Aorta (tissue), 5 donors: ENCODE results near the gene AEN. TPM values are rescaled to one million over a fixed set of nuclear protein-coding genes. Genes with fewer than 3 reads are reported as not detected.
A peak's percentile ranks its signal among the peaks of the same experiment; 100 is the strongest.

Source experiments
- ATAC-seq: fragments of 200-7000 bp; cut with Tn5 transposase; one replicate; pipeline ENCODE4 v1.9.1; 2022; ENCODE audit warnings: moderate library complexity; ENCODE audit not compliant: low FRiP score
- DNase-seq, 2 donors: peaks; one replicate each; pipeline ENCODE4 v3.0.0-alpha.2; 2020
- H3K27ac ChIP-seq, 2 donors: one replicate each; pipeline ENCODE4 v1.5.1; 2013; ENCODE audit warnings: low read length in 2 of 2, mild to moderate bottlenecking in 2 of 2, moderate library complexity in 2 of 2, control low read depth in 1 of 2, inconsistent platforms in 1 of 2, low read depth in 1 of 2
- H3K27me3 ChIP-seq, 2 donors: one replicate each; pipeline ENCODE4 v1.6.1; 2013; ENCODE audit warnings: control low read depth in 1 of 2, low read length in 1 of 2, mild to moderate bottlenecking in 1 of 2, moderate library complexity in 1 of 2; ENCODE audit not compliant: insufficient read depth in 2 of 2, control insufficient read depth in 1 of 2
- H3K36me3 ChIP-seq, 2 donors: one replicate each; pipeline ENCODE4 v1.6.1; 2013; ENCODE audit warnings: control low read depth in 1 of 2, low read length in 1 of 2, mild to moderate bottlenecking in 1 of 2; ENCODE audit not compliant: insufficient read depth in 2 of 2, control insufficient read depth in 1 of 2
- H3K4me1 ChIP-seq, 2 donors: one replicate each; pipeline ENCODE4 v1.6.1; 2013; ENCODE audit warnings: low read length in 2 of 2, control low read depth in 1 of 2, mild to moderate bottlenecking in 1 of 2, moderate library complexity in 1 of 2; ENCODE audit not compliant: insufficient read depth in 2 of 2, control insufficient read depth in 1 of 2
- H3K4me3 ChIP-seq, 2 donors: one replicate each; pipeline ENCODE4 v1.5.1; 2013; ENCODE audit warnings: low read length in 2 of 2, control low read depth in 1 of 2, mild to moderate bottlenecking in 1 of 2
- H3K9me3 ChIP-seq: one replicate; pipeline ENCODE4 v1.6.1; 2013; ENCODE audit warnings: mild to moderate bottlenecking, low read length; ENCODE audit not compliant: control insufficient read depth
- WGBS, 2 donors: extraction: QIAGEN DNeasy Blood & Tissue Kit; methylation state at CpG; one replicate each; pipeline ENCODE4 v1.1.7; 2013; 5-methylcytosine and 5-hydroxymethylcytosine counted together
- intact Hi-C, 2 donors: fragments of 100-400 bp; cut with DNase I; formaldehyde crosslinking; loops; one replicate each; pipeline versions ENCODE4 v1.14.2 to v1.15.0; 2022
- polyA plus RNA-seq, 2 donors: library from polyadenylated mRNA; stranded (reverse); fragments of 200-250 nt; gene quantifications; one replicate each; pipeline ENCODE4 v1.2.3, GENCODE V29; 2013
- total RNA-seq, 2 donors: library from RNA; stranded (reverse); fragmentation: NEBNext Ultra II Directional; extraction: Animal tissue kit (Norgen Biotek cat#: 25700); gene quantifications; one replicate each; pipeline ENCODE4 v1.2.1, GENCODE V29; 2021
- donor health status: healthy with polysubstance abuse.
- donor health status: Bipolar disorder and iron deficiency.
- donor health status: DM: no; HTN: no; CAD: no.
- donor health status: DM: no; HTN: no; CAD: no.
- donor health status: DM: yes; HTN: yes; CAD: no.

The AEN gene
- total and polyA plus RNA-seq, 4 donors, result 7.1 to 22.3 (median 10.3) TPM

DNA sequence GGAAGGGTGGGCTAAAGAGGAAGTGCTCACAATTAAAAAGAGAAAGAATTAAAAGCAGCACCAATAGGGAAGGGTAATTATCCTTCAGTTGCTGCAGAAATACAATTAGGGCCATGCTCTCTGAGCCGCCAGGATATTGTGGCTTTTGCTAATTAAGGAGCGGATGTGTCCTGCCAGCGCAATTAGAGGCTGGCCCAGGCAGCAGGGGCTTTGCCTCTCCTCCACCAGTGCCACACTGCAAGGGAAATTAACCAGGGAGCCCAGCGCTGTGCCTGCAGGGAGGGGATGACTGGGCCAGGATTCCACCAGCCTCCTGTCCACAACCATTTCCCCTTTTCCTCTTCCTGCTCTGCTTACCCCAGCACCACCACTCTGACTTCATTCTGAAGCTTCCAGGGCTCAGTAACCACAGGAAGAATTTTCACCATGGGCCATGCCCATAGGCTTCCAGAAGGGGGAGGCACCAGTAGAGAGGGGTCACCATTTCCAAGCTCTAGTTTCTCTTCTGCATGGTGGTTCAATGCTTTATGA is 10.4 kb upstream of the AEN start:
- DNase-seq (peak in 1 of 2 donors; percentile 49), ATAC-seq (no peak)
- H3K9me3 ChIP-seq, result no peaks in the 10 kb centered on the region
- no peak overlapping the region for H3K27ac ChIP-seq
- no peaks in the 10 kb centered on the region for H3K27me3 ChIP-seq
- H3K4me3 ChIP-seq, result no peak overlapping the region
- 48 to 53% methylated on average over 4 of the region's 4 CpGs for WGBS, 2 donors
- H3K4me1 ChIP-seq, result no peaks in the 10 kb centered on the region
- intact Hi-C loops, result no loop called here
- H3K36me3 ChIP-seq, result no peaks in the 10 kb centered on the region

DNA sequence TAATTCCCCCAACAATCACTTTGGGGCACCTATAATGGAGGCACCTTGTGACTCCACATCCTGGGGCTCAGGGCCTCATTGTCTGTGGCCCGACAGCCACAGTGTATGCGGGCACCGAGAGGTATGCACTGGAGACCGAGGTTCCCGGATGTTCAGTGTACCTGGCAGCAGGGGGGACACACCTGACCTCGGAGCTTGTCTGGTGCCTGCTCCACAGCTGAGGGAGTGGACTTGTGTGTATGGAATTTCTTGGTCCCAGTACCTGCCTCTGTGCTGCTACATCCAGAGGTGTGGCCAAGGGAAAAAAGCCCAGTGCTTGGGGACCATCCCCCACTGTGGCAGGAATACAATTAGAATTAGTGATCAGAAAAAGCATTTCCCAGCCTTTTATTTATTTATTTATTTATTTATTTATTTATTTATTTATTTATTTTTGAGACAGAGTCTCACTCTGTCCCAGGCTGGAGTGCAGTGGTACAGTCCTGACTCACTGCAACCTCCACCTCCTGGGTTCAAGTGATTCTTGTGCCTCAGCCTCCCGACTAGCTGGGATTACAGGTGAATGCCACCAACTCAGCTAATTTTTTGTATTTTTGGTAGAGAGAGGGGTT is 8.8 kb upstream of the AEN start:
- peak; percentile 26 for ATAC-seq
- intact Hi-C loops, result no loop called here

DNA sequence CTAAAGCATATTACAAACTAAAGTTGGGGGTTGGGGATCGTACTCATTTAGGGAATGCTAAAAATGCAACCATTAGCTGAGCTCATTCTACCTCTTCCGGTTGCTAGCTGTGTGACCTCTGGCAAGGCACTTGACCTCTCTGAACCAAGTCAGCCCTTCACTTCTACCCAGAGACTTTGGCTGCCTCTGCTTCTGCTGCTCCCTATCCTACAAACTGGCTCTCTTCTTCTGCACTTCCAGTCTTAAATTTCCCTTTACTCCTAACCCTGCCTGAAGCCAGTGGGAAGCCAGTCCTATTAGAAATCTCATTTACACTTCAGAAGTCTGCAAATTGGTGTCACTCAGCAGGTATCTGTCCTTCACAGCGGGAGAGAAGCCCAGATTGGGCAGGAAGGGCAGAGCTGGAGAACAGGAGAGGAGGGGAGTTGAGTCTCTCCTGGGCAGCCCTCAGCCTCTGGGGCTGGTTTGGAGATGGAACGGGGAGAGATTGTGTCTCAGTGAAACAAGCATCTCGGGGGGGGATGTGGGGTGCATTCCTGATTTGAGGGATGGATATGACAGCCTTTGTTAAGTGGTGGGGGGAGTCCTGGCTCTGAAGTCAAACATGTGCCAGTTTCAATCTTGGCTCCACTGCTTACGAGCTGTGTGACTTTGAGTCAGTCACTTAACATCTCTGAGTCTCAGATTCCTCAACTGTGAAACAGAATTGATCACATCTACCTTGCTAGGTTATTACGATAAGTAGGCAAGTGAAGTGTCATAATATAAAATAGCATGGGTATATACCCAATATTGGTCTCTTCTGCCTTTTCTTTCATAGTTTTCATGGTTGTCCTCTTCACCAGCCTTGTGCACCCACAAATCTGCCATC is 7.8 kb upstream of the AEN start:
- no peaks in the 10 kb centered on the region for H3K27me3 ChIP-seq
- H3K36me3 ChIP-seq, result no peaks in the 10 kb centered on the region
- no peak overlapping the region for H3K27ac ChIP-seq
- no peaks in the 10 kb centered on the region for H3K4me1 ChIP-seq
- DNase-seq (no peak), ATAC-seq (no peak)
- no peak overlapping the region for H3K4me3 ChIP-seq
- no peaks in the 10 kb centered on the region for H3K9me3 ChIP-seq
- intact Hi-C loops, result no loop called here
- WGBS, 2 donors, result 40 to 42% methylated on average over 7 of the region's 7 CpGs

More for the DNA sequence above, 8.8 kb upstream of the AEN start:
- Histone ChIP-seq H3K4me1 (no peaks in the 10 kb centered on the region), H3K36me3 (no peaks in the 10 kb centered on the region), H3K27me3 (no peaks in the 10 kb centered on the region), H3K27ac (no peak overlapping the region), H3K4me3 (no peak overlapping the region), H3K9me3 (no peaks in the 10 kb centered on the region)
- 69 to 71% methylated on average over 7 of the region's 7 CpGs for WGBS, 2 donors
- peak in 1 of 2 donors; percentile 37 for DNase-seq

DNA sequence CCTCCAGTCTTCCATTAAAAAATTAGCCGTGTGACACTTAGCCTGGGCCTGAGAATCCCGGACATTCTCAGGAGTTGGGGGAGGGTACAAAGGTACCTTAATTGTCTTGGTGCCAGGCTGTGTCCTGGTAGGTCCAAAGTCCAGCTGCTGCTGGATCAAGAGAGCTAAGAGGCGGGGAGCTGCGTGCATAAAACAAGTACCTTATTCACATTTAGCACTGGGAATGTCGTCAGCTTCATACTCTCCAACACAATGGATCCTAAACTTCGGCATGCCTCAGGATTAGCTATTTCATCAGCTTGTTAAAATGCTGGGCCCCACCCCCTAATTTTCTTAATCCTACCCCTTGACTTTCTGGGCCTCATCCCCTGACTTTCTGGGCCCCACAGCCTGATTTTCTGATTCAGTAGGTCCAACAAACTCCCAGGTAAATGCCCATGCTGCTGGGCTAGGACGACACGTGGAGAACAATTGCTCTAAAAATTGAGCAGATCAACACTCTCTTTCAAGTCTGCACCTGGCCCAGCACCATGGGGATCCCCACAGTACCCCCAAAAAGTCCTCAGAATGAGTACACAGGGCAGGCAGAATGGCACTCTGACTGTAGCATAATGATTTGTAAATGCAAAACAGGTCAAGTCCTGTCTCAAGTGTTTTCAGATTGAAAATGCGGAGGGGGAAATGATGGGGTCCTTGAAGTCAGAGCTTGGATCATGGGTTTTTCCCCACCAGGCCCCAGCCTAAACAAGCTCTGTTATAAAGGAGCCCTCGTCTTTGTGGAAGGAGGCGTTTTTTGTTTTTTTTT is 5.6 kb upstream of the AEN start:
- WGBS, 2 donors, result 75 to 79% methylated on average over 11 of the region's 11 CpGs
- no peak for ATAC-seq
- H3K4me1 ChIP-seq, result no peaks in the 10 kb centered on the region
- H3K4me3 ChIP-seq, result no peak overlapping the region
- H3K27me3 ChIP-seq, result no peaks in the 10 kb centered on the region
- no peak for DNase-seq
- no peak overlapping the region for H3K27ac ChIP-seq
- intact Hi-C loops, result no loop called here
- H3K9me3 ChIP-seq, result no peaks in the 10 kb centered on the region
- no peaks in the 10 kb centered on the region for H3K36me3 ChIP-seq

DNA sequence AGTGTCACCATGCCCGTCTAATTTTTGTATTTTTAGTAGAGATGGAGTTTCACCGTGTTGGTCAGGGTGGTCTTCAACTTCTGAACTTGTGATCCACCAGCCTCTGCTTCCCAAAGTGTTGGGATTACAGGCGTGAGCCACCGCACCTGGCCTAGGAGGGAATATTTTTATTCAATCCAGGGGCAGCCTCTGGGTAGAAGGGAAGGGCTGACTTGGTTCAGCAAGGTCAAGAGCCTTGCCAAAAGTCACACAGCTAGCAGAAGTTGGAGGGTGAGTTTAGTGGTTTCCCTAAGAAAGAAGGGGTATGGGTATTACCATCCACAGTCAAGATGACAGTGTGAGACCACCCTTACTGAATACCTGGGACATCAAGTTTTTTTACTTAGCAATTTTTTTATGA is 4.9 kb upstream of the AEN start:
- DNase-seq, result no peak
- intact Hi-C loops, result no loop called here
- no peak overlapping the region for H3K27ac ChIP-seq
- no peaks in the 10 kb centered on the region for H3K27me3 ChIP-seq
- no peaks in the 10 kb centered on the region for H3K36me3 ChIP-seq
- no peaks in the 10 kb centered on the region for H3K4me1 ChIP-seq
- H3K9me3 ChIP-seq, result no peaks in the 10 kb centered on the region
- no peak for ATAC-seq
- H3K4me3 ChIP-seq, result no peak overlapping the region
- 83 to 86% methylated on average over 4 of the region's 4 CpGs for WGBS, 2 donors

DNA sequence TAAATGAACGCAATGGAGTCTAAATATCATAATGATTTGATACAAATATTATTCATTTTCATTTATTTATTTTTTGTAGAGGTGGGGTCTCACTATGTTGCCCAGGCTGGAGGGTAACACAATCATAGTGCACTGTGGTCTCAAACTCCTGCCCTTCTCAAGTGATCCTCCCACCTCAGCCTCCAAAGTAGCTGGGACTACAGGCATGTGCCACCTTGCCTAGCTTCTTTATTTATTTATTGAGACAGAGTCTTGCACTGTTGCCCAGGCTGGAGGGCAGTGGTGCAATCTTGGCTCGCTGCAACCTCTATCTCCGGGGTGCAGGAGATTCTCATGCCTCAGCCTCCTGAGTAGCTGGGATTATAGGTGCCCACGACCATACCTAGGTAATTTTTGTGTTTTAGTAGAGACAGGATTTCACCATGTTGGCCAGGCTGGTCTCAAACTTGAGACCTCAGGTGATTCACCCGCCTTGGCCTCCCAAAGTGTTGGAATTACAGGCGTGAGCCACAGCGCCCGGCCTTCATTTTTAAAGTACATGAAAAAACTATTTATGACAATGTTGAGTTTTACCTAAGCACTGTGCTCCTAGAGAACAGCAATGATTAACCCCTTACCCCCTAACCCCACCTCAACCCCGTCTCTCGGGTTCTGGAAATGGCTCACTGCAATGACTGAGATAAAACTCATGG is 4.0 kb upstream of the AEN start:
- WGBS, 2 donors, result 91 to 93% methylated on average over 10 of the region's 10 CpGs
- Histone ChIP-seq H3K4me3 (no peak overlapping the region), H3K4me1 (no peaks in the 10 kb centered on the region), H3K27ac (no peak overlapping the region), H3K9me3 (no peaks in the 10 kb centered on the region), H3K36me3 (no peaks in the 10 kb centered on the region), H3K27me3 (no peaks in the 10 kb centered on the region)
- peak in 1 of 2 donors; percentile 51 for DNase-seq
- no peak for ATAC-seq
- intact Hi-C loops, result no loop called here

DNA sequence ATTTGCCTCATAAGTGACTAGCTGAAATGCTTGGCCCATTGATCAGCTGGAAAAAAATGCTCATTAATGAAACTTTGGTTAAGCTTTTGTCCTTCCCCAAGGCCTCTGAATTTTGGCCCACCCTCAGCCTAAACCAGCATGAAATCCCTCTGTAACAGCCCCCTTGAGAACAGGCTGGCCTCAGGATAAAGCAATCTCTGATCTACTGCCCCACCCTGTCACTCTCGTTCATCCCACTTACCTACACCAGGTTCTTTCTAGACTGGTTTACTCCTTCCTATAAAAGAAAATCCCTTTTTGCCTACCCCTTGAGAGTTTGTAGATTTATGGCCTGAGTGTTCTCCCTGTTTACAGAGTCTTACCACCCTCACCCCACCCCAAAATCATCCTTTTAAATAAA is 3.4 kb upstream of the AEN start:
- Histone ChIP-seq H3K27ac (no peak overlapping the region), H3K4me3 (no peak overlapping the region), H3K4me1 (no peaks in the 10 kb centered on the region), H3K27me3 (no peaks in the 10 kb centered on the region), H3K36me3 (no peaks in the 10 kb centered on the region), H3K9me3 (no peaks in the 10 kb centered on the region)
- WGBS, 2 donors, result 81 to 82% methylated on average over 1 of the region's 1 CpG
- no peak for ATAC-seq
- no peak for DNase-seq
- intact Hi-C loops, result no loop called here

DNA sequence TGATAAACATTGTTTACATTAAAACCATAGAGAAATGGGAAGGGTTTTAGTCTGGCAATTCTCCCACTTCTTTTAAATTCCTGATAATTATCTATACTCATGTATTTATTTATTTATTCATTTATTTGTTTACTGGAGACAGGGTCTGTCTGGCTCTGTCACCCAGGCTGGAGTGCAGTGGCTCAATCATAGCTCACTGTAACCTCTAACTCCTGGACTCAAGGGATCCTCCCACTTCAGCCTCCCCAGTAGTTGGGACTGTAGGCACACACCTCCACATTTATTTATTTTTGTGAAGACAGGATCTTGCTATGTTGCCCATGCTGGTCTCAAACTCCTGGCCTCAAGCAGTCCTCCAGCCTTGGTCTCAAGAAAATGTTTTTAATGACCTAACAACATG is 2.5 kb upstream of the AEN start:
- intact Hi-C loops, result no loop called here
- no peak overlapping the region for H3K4me3 ChIP-seq
- H3K4me1 ChIP-seq, result no peaks in the 10 kb centered on the region
- no peak overlapping the region for H3K27ac ChIP-seq
- H3K9me3 ChIP-seq, result no peaks in the 10 kb centered on the region
- DNase-seq (no peak), ATAC-seq (no peak)
- no peaks in the 10 kb centered on the region for H3K27me3 ChIP-seq
- no peaks in the 10 kb centered on the region for H3K36me3 ChIP-seq
